GM21619 (cell line): ENCODE measurements around the gene USH2A.
"Not testable (repeated sequence)": the region's sequence is repeated elsewhere in the genome, so short reads cannot be mapped to it uniquely, and the experiment has no call there.

Source experiments
- ATAC-seq: cut with Tn5 transposase; IDR thresholded peaks from one replicate; pipeline ENCODE4 v1.9.1; 2021; ENCODE audit not compliant: unreplicated experiment

USH2A gene

DNA sequence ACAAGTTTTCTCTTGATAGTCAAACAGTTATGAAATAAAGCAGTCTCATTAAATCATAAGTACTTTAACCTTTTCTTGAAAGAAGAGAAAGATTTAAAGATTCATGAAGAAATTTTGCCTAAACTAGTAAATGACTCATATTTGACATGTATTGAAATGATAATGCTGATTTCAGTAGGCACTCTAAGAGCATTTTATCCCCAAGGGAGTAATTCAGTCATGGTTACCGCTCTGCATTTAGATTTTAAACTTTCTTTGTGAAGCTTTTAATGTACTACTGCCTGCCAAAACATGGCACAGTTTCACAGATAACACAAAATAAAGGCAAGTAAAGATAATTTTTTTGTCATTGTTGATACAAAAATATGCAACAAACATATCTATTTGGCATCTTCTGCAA is 6.8 kb downstream of the USH2A start:
- ATAC-seq, result no peak

DNA sequence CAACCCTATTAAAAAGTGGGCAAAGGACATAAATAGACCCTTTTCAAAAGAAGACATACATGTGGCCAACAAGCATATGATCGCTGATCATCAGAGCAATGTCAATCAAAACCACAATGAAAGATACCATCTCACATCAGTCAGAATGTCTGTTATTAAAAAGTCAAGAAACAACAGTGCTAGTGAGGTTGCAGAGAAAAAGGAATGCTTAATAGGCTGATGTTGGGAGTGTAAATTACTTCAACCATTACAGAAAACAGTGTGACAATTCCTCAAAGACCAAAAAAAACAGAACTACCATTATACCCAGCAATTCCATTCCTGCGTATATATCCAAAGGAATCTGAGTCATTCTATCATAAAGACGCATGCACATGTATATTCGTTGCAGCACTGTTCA is 13.2 kb downstream of the USH2A start:
- no peak for ATAC-seq

DNA sequence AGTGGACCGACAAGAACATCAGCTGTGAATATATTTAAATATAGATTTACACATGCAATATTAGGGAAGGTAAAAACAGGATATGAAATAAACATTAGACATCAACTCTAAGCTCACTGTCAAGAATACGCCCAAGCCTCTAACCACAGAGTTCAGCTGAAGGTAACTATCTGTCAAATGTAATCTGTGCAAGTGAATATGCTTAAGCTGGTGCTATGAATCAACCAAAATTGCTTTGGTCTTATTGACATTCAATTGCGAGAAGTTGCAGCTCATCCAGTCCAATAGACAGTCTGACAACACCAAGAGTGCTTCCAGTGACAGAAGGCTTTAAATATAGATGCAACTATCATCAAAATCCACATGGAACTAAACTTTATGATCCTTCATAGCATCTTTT is 32.3 kb downstream of the USH2A start:
- no peak for ATAC-seq

GRCh38 chr1:216389774-216390173 is 33.5 kb downstream of the USH2A start:
- ATAC-seq, result no peak

GRCh38 chr1:216388558-216388957 is 34.7 kb downstream of the USH2A start:
- ATAC-seq, result no peak

GRCh38 chr1:216387782-216388181 is 35.5 kb downstream of the USH2A start:
- no peak for ATAC-seq

GRCh38 chr1:216379441-216379840 is 43.8 kb downstream of the USH2A start:
- ATAC-seq, result no peak

- ATAC-seq, result no peak
Observed at GRCh38 chr1:216368249-216368648, 55.0 kb downstream of the USH2A start.

- no peak for ATAC-seq
Observed at GRCh38 chr1:216366979-216367378, 56.3 kb downstream of the USH2A start.

DNA sequence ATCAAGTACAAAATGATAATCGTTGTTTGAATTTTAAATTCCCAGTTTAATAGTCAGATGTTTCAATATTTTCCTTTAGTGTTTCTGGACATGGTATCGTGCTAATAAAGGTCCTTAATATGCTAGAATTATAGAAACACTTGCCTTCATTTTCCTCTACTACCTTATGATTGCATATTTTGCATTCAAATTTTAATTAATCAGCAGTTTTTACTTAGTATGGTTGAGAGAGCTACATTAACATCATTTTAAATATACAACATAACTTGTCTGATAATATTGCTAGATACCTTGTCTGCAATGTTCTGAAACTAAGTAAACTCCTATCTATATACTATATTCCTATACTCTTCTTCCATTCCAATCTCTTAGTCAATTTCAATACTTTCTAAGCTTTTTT is 66.3 kb downstream of the USH2A start:
- no peak for ATAC-seq

DNA sequence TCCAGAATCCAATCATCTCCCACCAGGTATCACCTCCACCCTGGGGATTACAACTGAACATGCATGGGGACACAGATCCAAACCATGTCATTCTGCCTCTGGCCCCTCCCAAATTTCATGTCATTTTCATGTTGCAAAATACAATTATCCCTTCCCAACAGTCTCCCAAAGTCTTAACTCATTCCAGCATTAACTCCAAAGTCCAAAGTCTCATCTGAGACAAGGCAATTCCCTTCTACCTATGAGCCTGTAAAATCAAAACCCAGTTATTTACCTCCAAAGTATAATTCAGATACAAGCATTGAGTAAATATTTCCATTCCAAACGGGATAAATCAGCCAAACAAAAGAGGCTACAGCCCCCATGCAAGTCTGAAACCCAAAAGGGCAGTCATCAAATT is 73.1 kb downstream of the USH2A start:
- no peak for ATAC-seq

DNA sequence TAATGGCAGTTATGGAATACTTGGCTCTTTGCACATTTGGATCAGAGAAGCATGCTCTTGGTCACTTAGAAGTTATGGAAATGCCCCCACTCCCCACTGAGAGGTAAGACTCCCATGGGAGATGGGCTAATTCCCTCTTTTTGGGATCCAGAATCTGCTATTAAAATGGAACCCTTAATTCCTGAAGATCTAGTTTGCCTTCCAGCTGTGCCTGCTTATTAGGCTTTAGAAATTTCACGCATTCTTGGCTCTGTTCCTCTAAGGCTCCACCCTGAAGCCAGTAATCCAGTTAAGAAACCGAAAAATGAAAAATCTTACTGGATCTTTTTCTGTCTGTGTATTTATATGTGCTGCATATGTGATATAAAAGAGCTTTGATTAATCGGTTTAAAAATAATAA is 76.7 kb downstream of the USH2A start:
- ATAC-seq, result no peak

DNA sequence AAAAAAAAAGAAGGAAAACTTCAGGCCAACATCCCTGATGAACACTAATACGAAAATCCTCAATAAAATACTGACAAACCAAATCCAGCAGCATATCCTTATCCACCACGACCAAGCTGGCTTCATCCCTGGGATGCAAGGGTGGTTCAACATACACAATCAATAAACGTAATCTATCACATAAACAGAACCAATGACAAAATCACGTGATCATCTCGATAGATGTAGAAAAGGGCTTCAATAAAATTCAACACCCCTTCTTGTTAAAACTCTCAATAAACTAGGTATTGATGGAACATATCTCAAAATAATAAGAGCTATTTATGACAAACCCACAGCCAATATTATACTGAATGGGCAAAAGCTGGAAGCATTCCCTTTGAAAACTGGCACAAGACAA is 82.7 kb downstream of the USH2A start:
- not testable (repeated sequence) for ATAC-seq

DNA sequence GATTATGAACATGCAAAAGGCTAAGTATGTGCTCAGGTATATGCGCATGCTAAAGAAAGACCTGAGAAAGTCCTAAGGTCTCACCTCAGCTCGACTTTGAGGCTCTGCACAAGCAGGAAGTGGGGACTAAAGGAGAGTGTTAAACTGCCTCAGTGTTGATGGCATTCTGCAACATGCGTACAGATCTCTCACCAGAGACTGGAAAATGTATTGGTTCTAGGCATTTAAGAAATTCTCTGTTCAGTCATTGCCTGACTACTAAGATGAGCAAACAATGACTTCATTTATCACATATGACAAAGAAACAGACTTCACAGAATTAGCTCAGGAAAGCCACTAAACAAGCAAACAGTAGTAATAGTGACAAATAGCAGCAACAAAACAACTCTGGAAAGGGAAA is 90.8 kb downstream of the USH2A start:
- no peak for ATAC-seq

DNA sequence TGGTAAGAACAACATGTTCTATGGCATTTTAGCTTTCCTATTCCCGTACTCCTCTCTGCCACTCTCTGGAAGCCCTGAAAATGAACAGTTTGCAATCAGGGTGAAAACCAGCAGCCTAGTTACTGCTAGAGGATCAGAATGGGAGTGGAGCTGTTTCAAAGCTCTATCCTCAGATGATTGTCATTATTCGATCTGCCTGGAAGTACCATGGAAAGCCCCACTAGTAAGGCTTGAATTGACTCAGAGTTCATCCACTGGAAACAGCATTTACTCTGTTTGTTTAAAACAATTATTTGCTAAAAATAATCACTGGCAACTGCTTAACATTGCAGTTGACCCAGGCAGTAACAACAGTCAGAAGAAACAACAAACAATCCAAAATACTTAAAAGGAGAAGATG is 91.2 kb downstream of the USH2A start:
- no peak for ATAC-seq

- ATAC-seq, result no peak
Observed at GRCh38 chr1:216331211-216331610, 92.0 kb downstream of the USH2A start.

- no peak for ATAC-seq
Observed at GRCh38 chr1:216330262-216330661, 93.0 kb downstream of the USH2A start.

- no peak for ATAC-seq
Observed at GRCh38 chr1:216325946-216326345, 97.3 kb downstream of the USH2A start.

- ATAC-seq, result no peak
Observed at GRCh38 chr1:216325336-216325735, 97.9 kb downstream of the USH2A start.

- no peak for ATAC-seq
Observed at GRCh38 chr1:216323344-216323743, 99.9 kb downstream of the USH2A start.

GRCh38 chr1:216314379-216315095 is 108.7 kb downstream of the USH2A start:
- no peak for ATAC-seq

DNA sequence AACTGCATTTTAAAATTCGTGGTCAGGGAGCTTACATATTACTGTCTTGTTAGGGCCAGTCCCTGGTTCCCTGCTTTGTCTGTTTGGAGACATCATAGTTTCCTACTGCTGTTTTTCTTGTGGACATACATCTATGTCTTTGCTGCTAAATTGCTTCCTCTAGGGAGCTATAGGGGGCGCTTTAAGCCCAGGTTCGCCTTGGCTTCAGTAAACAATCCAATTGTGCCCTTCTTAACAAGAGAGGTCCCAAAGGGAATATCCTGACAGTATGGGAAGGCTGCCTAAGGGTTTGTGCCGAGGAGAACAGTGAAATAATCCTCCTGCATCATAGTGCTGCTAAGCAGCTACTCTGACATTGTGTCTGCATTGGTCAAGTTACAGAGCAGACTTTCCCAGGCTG is 112.5 kb downstream of the USH2A start:
- peak; percentile 63 for ATAC-seq

DNA sequence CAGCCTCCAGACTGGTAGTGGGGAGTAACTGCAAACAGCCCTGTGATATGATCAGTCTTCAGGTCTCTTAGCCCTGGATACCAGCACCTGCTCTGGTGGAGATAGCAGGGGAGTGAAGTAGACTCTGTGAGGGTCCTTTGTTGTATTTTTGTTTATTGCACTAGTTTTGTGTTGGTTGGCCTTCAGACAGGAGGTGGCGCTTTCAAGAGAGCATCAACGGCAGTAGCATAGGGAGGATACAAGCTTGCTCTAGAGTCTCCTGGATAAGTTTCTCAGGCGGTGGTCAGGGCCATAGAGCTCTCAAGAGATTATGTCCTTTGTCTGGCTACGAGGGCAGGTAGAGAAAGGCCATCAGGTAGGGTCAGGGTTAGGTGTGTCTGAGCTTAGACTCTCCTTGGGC is 116.4 kb downstream of the USH2A start:
- no peak for ATAC-seq
